B cell (primary cell): ENCODE results near the gene PRAMEF14.
"Not testable (repeated sequence)": the region's sequence is repeated elsewhere in the genome, so short reads cannot be mapped to it uniquely, and the experiment has no call there.

Experiments
- CTCF ChIP-seq: fragments of 200-600 bp; IDR thresholded peaks from one replicate; pipeline ENCODE4 v1.8.0; 2022; ENCODE audit warnings: antibody characterized with exemption, mild to moderate bottlenecking
- EZH2 ChIP-seq: IDR thresholded peaks from 2 replicates; pipeline ENCODE4 v1.6.1; 2012; ENCODE audit warnings: borderline replicate concordance, low read depth, mild to moderate bottlenecking, moderate library complexity, low read length; ENCODE audit not compliant: insufficient read depth, poor library complexity, severe bottlenecking

- TF ChIP-seq CTCF, EZH2: not testable (repeated sequence)
Observed at GRCh38 chr1:13362364-13362763, 15.4 kb upstream of the PRAMEF14 start.
